NCI-H526 treated with DMSO at 0.1 percent for 48 hours (cell line): Measurements from ENCODE around the gene PARP16.

Experiments
- DNase-seq: peaks from one replicate; lab custom pipeline; 2025; lab: John Stamatoyannopoulos, UW

Gene PARP16

GRCh38 chr15:65286704-65287519 lies at the start of gene PARP16:
PARP16 (minus strand) TSS chr15:65286883; CDS start chr15:65286426, 457 bp downstream.
- peak; percentile 89 for DNase-seq

DNA sequence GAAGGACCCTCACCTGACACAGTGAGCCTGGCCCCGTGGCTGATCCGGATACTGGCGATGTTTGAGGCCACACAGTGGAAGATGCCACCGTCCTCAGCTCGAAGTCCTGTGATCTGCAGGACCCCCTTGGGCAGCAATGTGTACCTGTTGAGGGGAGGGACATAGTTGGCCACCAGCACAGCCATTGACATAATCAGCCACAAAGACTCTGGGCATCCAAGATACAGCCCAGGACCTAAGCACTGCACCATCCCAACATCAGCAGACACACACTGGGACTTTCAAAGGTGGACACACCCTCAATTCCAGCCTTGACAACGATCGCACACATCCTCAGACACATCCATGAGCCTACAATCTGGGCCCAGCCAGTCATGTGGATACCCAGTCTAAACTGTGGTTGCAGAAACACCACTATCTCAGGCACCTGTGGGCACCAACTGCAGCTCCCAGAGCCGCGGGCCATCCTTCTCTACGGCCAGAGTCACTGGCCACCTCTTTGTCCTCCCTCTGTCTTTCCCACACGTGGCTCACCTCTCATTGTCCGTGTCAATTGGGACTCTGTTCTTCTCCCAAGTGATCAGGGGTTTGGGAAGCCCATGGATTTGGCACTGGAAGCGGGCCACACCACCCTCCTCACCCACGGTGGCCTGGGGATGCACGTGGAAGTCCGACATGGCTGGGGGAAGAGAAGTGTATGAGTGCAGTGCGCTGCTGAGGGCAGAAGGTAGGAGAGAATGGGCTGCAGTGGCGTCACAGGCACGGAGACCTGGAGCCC lies 48.8 kb upstream of the PARP16 start:
- no peak for DNase-seq

GRCh38 chr15:65334586-65335231 lies 48.0 kb upstream of the PARP16 start:
- DNase-seq: no peak

GRCh38 chr15:65333856-65334255 lies 47.2 kb upstream of the PARP16 start:
- DNase-seq: no peak

GRCh38 chr15:65333148-65333820 lies 46.6 kb upstream of the PARP16 start:
- no peak for DNase-seq

DNA sequence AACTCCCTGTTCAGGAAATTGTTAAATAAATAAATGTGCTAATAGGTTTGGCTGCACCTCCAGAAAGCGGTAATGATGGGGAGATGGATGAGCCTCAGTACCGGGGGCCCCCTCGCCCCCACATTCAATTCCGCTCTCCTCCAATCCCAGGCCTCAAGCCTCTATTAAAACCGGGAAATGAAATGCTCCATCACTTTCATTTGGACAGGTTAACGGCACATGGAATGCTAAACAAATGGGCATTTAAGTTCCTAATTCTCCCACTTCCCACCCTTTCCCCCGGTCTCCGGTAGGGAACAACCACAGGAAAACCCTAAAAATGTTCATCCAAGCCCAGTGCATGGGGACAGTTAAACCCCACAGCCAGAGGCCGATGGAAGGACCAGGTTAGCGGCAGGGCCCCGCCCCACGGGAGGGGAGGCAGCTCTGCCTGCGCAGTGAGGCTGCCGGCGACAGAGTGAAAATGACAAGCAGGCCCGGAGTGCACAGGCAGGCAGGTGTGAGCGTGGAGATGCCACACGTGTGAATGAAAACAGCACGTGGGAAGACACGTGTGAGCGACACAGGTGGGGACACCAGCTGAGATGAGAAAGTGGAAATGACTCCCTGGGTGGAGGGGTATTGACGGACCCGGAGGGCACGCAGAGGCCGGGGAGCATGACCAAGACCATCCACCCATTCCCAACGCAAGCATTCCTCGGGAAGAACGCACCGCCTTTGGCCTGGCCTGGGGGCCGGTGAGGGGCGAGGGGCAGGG lies 45.9 kb upstream of the PARP16 start:
- DNase-seq: no peak

GRCh38 chr15:65331811-65332210 lies 45.1 kb upstream of the PARP16 start:
- no peak for DNase-seq

DNA sequence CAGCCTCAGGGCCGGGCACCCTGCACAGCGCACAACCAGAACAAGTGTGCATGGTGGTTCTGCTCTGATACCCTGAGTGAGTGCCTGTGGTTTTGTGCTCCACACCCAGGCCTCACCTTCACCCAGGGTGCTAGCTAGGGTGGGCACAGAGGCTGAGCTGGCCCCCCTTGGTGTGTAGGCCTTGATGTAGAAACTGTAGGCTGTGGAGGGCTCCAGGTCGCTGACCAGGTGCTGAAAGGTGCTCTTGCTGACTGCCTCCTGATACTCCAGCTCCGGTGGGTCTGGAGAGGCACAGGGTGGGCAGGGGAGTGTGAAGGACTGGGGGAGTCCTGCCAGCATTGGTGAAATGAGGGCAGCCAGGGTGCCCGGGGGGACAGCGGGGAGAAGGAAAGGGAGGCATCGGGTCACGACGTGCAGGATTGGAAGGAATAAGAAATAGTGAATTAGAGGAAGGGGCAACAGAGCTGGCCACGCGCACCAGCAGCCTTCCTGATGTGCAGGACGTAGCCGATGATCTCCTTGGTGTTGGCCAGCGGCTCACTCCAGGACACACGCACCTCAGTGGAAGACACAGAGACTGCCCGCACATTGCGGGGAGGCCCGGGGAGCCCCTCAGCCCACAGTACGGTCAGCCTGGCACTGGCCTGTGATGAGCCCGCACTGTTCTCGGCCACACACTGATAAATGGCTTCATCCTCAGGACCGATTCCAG lies 44.4 kb upstream of the PARP16 start:
- no peak for DNase-seq

DNA sequence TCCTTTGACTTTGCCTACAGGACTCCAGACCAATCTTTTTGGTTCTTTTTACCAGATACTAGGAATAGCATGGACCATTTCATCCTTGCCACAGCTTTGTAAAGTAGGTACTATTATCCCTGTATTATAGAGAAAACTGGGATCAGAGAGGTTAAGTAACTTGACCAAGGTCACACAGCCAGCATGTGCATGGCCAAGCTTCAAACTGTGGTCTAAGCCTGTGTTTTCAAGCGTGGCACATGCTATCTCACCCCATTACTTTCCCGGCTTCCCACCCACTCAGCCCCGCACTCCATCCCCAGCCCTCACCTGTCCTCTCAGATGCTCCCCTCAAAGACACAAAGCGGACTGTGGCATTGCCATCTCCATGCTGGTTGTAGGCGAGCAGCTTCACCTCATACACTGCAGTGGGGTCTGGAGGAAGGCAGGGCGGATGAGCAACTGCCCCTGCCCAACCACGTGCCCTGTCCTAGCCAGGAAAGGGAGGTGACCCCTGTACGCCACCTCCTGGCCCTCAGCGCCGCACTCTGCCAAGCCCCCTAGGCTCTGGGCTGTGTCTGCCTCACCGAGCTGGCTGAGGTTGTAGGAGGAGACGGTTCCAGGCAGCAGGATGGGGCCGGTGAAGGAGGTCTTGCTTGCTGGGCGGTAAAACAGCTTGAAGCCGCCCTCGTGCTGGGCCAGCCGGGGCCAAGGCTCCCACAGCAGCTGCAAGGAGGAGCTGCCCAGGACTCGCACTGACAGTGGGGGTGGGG lies 43.5 kb upstream of the PARP16 start:
- no peak for DNase-seq

- DNase-seq: no peak
Measured at GRCh38 chr15:65329288-65329983, 42.8 kb upstream of the PARP16 start.

- no peak for DNase-seq
Measured at GRCh38 chr15:65328506-65329287, 42.0 kb upstream of the PARP16 start.

GRCh38 chr15:65327651-65328393 lies 41.1 kb upstream of the PARP16 start:
- DNase-seq: no peak

- no peak for DNase-seq
Measured at GRCh38 chr15:65326818-65327217, 40.1 kb upstream of the PARP16 start.

- peak; percentile 25 for DNase-seq
Measured at GRCh38 chr15:65326117-65326526, 39.4 kb upstream of the PARP16 start.

- no peak for DNase-seq
Measured at GRCh38 chr15:65323071-65323511, 36.4 kb upstream of the PARP16 start.

DNA sequence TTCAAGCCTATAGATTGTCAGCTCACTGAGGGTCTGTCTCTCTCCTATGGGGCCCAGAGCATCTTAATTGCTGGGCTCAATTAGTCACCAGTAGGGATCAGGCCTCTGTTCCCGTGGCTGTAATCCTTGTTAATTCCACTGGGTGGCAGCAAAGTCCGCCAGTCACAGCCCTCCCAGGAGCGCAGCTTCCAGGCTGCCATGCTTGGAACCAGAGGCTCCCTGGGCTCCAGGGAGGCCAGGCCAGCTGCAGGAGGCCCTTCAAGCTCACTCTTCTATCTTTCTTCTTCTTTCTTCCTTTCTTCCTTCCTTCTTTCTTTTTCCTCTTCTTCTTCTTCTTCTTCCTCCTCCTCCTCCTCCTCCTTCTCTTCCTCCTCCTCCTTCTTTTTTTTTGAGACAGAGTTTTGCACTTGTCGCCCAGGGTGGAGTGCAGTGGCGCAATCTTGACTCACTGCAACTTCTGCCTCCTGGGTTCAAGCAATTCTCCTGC lies 32.2 kb upstream of the PARP16 start:
- DNase-seq: peak; percentile 64

GRCh38 chr15:65312400-65312916 lies 25.8 kb upstream of the PARP16 start:
- no peak for DNase-seq
